Upper lobe of right lung (tissue), 1 donor: ENCODE measurements around the gene SFPQ. TPM values are rescaled to one million over a fixed set of nuclear protein-coding genes. Genes with fewer than 3 reads are reported as not detected.
"Not testable (repeated sequence)": the region's sequence is repeated elsewhere in the genome, so short reads cannot be mapped to it uniquely, and the experiment has no call there.

ENCODE experiments used
- ATAC-seq: fragments of 200-7000 bp; cut with Tn5 transposase; one replicate; pipeline ENCODE4 v1.9.1; 2020; ENCODE audit warnings: mild to moderate bottlenecking, moderate library complexity
- DNase-seq: peaks from one replicate; pipeline ENCODE4 v3.0.0-alpha.2; 2020
- H3K27ac ChIP-seq: fragments of 200-600 bp; one replicate; pipeline ENCODE4 v1.8.0; 2022
- H3K27me3 ChIP-seq: fragments of 200-600 bp; one replicate; pipeline ENCODE4 v1.8.0; 2022; ENCODE audit warnings: mild to moderate bottlenecking
- H3K36me3 ChIP-seq: fragments of 200-600 bp; one replicate; pipeline ENCODE4 v1.8.0; 2022
- H3K4me1 ChIP-seq: fragments of 200-600 bp; one replicate; pipeline ENCODE4 v1.8.0; 2022
- H3K4me3 ChIP-seq: fragments of 200-600 bp; one replicate; pipeline ENCODE4 v1.8.0; 2022; ENCODE audit warnings: mild to moderate bottlenecking
- H3K9me3 ChIP-seq: fragments of 200-600 bp; one replicate; pipeline ENCODE4 v1.8.0; 2022
- intact Hi-C: fragments of 100-400 bp; cut with DNase I; formaldehyde crosslinking; loops from one replicate; pipeline ENCODE4 v1.11.0; 2022
- total RNA-seq: library from RNA; stranded (reverse); fragmentation: NEBNext Ultra II Directional; extraction: Animal tissue kit (Norgen Biotek cat#: 25700); gene quantifications from one replicate; pipeline ENCODE4 v1.2.1, GENCODE V29; 2021
- TF ChIP-seq, protein P1 (sequence below): fragments of 200-600 bp; IDR thresholded peaks from one replicate; pipeline ENCODE4 v1.8.0; 2022; ENCODE audit warnings: antibody characterized with exemption
- donor health status: DM: no; HTN: yes; CAD: no; lungs with severe emphysema.

Gene SFPQ
- total RNA-seq, 1 donor from 2014 or later, result 170 TPM

DNA sequence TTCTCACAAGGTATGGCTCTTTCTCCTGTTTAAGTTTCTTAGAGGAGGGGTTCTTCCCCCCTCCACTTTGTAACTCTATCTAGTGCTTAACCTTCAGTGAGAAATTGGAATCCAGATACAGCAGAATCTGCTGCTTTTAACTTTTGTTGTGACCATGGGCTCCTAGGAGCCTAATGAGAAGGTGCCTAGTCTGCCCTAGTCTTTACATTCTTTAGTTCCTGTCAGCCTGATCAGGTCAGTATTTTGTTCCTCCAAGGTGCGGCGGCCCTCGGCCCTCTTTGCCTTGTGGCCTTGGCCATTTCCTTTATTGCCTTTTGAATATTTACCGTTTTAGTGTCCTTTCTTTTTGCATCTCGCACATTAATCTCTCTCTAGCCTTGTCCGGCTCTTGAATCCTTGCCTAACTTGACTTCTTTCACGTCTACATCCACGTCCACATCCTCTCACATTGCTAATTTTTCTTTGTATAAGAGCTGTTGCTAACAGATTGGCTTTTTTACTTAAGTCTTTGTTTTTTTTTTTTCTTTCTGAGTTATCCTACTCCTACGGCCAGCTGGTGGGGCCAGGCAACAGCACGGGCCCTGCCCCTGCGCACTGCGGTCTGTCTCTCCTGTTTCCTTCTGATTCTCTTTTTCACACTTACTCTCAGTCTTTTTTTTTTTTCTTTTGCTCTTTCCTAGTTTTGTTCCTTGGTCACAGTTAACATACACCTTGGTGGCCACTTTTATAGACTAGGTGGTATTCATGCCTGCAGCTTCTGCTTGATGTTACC, 49.0 kb downstream of the SFPQ start:
- Histone ChIP-seq H3K4me3 (no peak overlapping the region), H3K36me3 (no peaks in the 10 kb centered on the region), H3K4me1 (no peaks in the 10 kb centered on the region), H3K27ac (no peak overlapping the region), H3K27me3 (no peaks in the 10 kb centered on the region), H3K9me3 (no peaks in the 10 kb centered on the region)
- DNase-seq, result no peak
- TF ChIP-seq, protein P1, sequence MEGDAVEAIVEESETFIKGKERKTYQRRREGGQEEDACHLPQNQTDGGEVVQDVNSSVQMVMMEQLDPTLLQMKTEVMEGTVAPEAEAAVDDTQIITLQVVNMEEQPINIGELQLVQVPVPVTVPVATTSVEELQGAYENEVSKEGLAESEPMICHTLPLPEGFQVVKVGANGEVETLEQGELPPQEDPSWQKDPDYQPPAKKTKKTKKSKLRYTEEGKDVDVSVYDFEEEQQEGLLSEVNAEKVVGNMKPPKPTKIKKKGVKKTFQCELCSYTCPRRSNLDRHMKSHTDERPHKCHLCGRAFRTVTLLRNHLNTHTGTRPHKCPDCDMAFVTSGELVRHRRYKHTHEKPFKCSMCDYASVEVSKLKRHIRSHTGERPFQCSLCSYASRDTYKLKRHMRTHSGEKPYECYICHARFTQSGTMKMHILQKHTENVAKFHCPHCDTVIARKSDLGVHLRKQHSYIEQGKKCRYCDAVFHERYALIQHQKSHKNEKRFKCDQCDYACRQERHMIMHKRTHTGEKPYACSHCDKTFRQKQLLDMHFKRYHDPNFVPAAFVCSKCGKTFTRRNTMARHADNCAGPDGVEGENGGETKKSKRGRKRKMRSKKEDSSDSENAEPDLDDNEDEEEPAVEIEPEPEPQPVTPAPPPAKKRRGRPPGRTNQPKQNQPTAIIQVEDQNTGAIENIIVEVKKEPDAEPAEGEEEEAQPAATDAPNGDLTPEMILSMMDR, result no peak
- no peak for ATAC-seq
- intact Hi-C loops, result no loop called here

DNA sequence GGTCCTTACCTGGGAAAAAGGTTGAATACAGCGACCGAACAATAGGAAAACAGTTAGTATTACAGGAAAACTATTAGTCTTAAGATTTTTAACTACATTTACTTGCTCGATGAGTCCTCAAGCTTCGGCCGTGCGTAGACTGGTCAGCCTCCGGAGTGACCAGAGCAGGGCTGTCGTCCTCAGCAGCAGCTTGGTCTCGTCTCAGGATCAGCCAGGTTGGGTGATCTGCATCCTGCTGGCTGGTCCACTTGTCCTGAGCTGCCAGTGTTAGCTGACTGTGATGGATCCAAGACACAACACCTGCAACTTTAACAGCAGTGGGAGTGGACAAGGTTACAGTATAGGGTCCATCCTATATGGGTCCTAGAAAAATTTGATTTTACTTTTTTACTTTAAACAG, 50.2 kb downstream of the SFPQ start:
- H3K36me3 ChIP-seq, H3K9me3 ChIP-seq, H3K4me1 ChIP-seq, DNase-seq, ATAC-seq, H3K4me3 ChIP-seq, H3K27ac ChIP-seq, intact Hi-C loops, H3K27me3 ChIP-seq: not testable (repeated sequence)

DNA sequence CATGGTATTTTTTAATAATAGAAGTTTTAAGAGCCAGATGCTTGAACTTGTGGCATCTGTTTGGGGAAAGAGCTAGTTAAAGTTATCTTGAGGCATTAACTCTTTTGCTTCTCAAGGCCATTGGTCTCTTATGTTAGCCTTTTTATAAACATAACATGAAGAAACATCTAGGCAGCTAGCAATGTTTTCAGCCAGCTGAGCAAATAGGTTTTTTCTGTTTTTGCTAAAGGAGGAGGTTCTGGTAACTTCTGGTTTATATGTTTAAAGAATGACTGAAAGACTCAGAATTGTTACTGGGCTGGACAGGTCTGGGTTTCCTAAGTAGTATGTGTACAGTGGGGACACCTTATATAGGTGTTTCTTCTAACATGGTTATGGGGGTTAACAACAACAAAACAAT, 50.7 kb downstream of the SFPQ start:
- ATAC-seq, H3K27me3 ChIP-seq, H3K36me3 ChIP-seq, DNase-seq, intact Hi-C loops, H3K4me1 ChIP-seq, H3K4me3 ChIP-seq, H3K27ac ChIP-seq, H3K9me3 ChIP-seq: not testable (repeated sequence)

DNA sequence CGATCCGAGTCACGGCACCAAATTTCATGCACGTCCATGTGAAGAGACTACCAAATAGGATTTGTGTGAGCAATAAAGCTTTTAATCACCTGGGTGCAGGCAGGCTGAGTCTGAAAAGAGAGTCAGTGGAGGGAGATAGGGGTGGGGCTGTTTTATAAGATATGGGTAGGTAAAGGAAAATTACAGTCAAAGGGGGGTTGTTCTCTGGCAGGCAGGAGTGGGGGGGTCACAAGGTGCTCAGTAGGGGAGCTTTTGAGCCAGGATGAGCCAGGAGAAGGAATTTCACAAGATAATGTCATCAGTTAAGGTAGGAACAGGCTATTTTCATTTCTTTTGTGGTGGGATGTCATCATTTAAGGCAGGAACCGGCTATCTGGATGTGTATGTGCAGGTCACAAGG, 55.4 kb downstream of the SFPQ start:
- ATAC-seq, result not testable (repeated sequence)

DNA sequence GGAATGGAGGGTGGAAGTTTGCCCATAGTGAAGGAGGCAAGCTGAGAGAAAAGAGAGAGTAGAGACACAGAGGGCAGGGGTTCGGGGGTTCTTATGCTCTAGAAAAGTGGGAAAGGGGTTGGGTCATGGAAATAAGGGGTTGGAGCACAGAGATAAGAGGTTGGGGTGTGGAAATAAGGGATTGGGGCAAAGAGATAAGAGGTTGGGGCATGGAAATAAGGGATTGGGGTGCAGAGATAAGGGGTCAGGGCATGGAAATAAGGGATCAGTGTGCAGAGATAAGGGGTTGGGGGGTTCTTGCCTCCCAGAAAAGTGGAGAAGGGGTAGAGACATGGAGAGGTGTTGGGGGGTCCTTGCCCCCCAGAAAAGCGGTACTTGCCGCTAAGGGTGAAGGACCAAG, 56.2 kb downstream of the SFPQ start:
- TF ChIP-seq, protein P1, result no peak
- no peaks in the 10 kb centered on the region for H3K36me3 ChIP-seq

More for the DNA sequence above, 55.4 kb downstream of the SFPQ start:
- H3K27me3 ChIP-seq, H3K9me3 ChIP-seq, H3K4me3 ChIP-seq, H3K27ac ChIP-seq, DNase-seq, H3K4me1 ChIP-seq, H3K36me3 ChIP-seq, intact Hi-C loops: not testable (repeated sequence)

More for the DNA sequence above, 56.2 kb downstream of the SFPQ start:
- ATAC-seq (no peak), DNase-seq (no peak)
- Histone ChIP-seq H3K9me3 (no peaks in the 10 kb centered on the region), H3K27me3 (no peaks in the 10 kb centered on the region), H3K4me1 (no peaks in the 10 kb centered on the region), H3K4me3 (no peak overlapping the region), H3K27ac (no peak overlapping the region)
- intact Hi-C loops, result no loop called here

Other genes with a start within 250 kb of the SFPQ start
- 50.9 TPM for gene TMEM35B, start 207.8 kb downstream of the SFPQ start, total RNA-seq
- gene ZMYM6, start 161.2 kb downstream of the SFPQ start, total RNA-seq, result 21.3 TPM
- 20.1 TPM for gene ZMYM1, start 113.8 kb downstream of the SFPQ start, total RNA-seq
- gene ZMYM4, start 75.6 kb upstream of the SFPQ start, total RNA-seq, result 48.1 TPM